ENCODE results near the gene PCYOX1L.

PCYOX1L gene

GRCh38 chr5:149374303-149374702 is 16.5 kb downstream of the PCYOX1L start:
- H2AFZ ChIP-seq (ENCODE audit: low read depth, low read length): no peak overlapping the region
- no peaks in the 10 kb centered on the region for H4K20me1 ChIP-seq (ENCODE audit: insufficient read depth, low read length)
- no peaks in the 10 kb centered on the region for H3K4me1 ChIP-seq (ENCODE audit: low read length)
- H3K27me3 ChIP-seq (ENCODE audit: low read depth, low read length): no peaks in the 10 kb centered on the region
- no peaks in the 10 kb centered on the region for H3K9me3 ChIP-seq (ENCODE audit: insufficient read depth, low read length)
- no peak overlapping the region for H3K4me2 ChIP-seq (ENCODE audit: low read length)
- no peaks in the 10 kb centered on the region for H3K79me2 ChIP-seq (ENCODE audit: low read length)
- H3K27ac ChIP-seq (ENCODE audit: low read length): no peak overlapping the region
- H3K9ac ChIP-seq (ENCODE audit: low read length): no peak overlapping the region
- TF ChIP-seq EZH2phosphoT487 (IDR thresholded peaks at IDR 0.05; ENCODE audit: low read depth) (no peak), CTCF (IDR thresholded peaks at IDR 0.05; ENCODE audit: low read depth, low read length) (no peak)
- no peaks in the 10 kb centered on the region for H3K36me3 ChIP-seq (replicated peaks; ENCODE audit: low read depth, low read length)
- no peak overlapping the region for H3K4me3 ChIP-seq (ENCODE audit: low read length)

GRCh38 chr5:149374801-149375200 is 17.0 kb downstream of the PCYOX1L start:
- no peaks in the 10 kb centered on the region for H3K4me1 ChIP-seq (ENCODE audit: low read length)
- H3K9me3 ChIP-seq (ENCODE audit: insufficient read depth, low read length): no peaks in the 10 kb centered on the region
- H3K4me2 ChIP-seq (ENCODE audit: low read length): no peak overlapping the region
- H3K79me2 ChIP-seq (ENCODE audit: low read length): no peaks in the 10 kb centered on the region
- no peaks in the 10 kb centered on the region for H3K36me3 ChIP-seq (replicated peaks; ENCODE audit: low read depth, low read length)
- H3K27ac ChIP-seq (ENCODE audit: low read length): no peak overlapping the region
- no peaks in the 10 kb centered on the region for H3K27me3 ChIP-seq (ENCODE audit: low read depth, low read length)
- H4K20me1 ChIP-seq (ENCODE audit: insufficient read depth, low read length): no peaks in the 10 kb centered on the region
- TF ChIP-seq CTCF (IDR thresholded peaks at IDR 0.05; ENCODE audit: low read depth, low read length): no peak
- no peak for TF ChIP-seq EZH2phosphoT487 (IDR thresholded peaks at IDR 0.05; ENCODE audit: low read depth)
- no peak overlapping the region for H2AFZ ChIP-seq (ENCODE audit: low read depth, low read length)
- H3K9ac ChIP-seq (ENCODE audit: low read length): no peak overlapping the region
- no peak overlapping the region for H3K4me3 ChIP-seq (ENCODE audit: low read length)

GRCh38 chr5:149375434-149375833 is 17.6 kb downstream of the PCYOX1L start:
- H3K9me3 ChIP-seq (ENCODE audit: insufficient read depth, low read length): no peaks in the 10 kb centered on the region
- TF ChIP-seq EZH2phosphoT487 (IDR thresholded peaks at IDR 0.05; ENCODE audit: low read depth) (no peak), CTCF (IDR thresholded peaks at IDR 0.05; ENCODE audit: low read depth, low read length) (no peak)

GRCh38 chr5:149376104-149376503 is 18.3 kb downstream of the PCYOX1L start:
- Histone ChIP-seq H3K4me2 (ENCODE audit: low read length) (no peak overlapping the region), H2AFZ (ENCODE audit: low read depth, low read length) (no peak overlapping the region), H3K27me3 (ENCODE audit: low read depth, low read length) (no peaks in the 10 kb centered on the region), H3K9me3 (ENCODE audit: insufficient read depth, low read length) (no peaks in the 10 kb centered on the region), H3K36me3 (replicated peaks; ENCODE audit: low read depth, low read length) (no peaks in the 10 kb centered on the region), H3K9ac (ENCODE audit: low read length) (no peak overlapping the region), H4K20me1 (ENCODE audit: insufficient read depth, low read length) (no peaks in the 10 kb centered on the region), H3K4me3 (ENCODE audit: low read length) (no peak overlapping the region), H3K27ac (ENCODE audit: low read length) (no peak overlapping the region), H3K4me1 (ENCODE audit: low read length) (no peaks in the 10 kb centered on the region), H3K79me2 (ENCODE audit: low read length) (no peaks in the 10 kb centered on the region)
- TF ChIP-seq CTCF (IDR thresholded peaks at IDR 0.05; ENCODE audit: low read depth, low read length): no peak
- no peak for TF ChIP-seq EZH2phosphoT487 (IDR thresholded peaks at IDR 0.05; ENCODE audit: low read depth)

More at GRCh38 chr5:149375434-149375833, 17.6 kb downstream of the PCYOX1L start:
- H4K20me1 ChIP-seq (ENCODE audit: insufficient read depth, low read length): no peaks in the 10 kb centered on the region
- no peak overlapping the region for H3K9ac ChIP-seq (ENCODE audit: low read length)
- H3K79me2 ChIP-seq (ENCODE audit: low read length): no peaks in the 10 kb centered on the region
- H2AFZ ChIP-seq (ENCODE audit: low read depth, low read length): no peak overlapping the region
- H3K27ac ChIP-seq (ENCODE audit: low read length): no peak overlapping the region
- no peak overlapping the region for H3K4me3 ChIP-seq (ENCODE audit: low read length)
- H3K36me3 ChIP-seq (replicated peaks; ENCODE audit: low read depth, low read length): no peaks in the 10 kb centered on the region
- no peaks in the 10 kb centered on the region for H3K27me3 ChIP-seq (ENCODE audit: low read depth, low read length)
- no peaks in the 10 kb centered on the region for H3K4me1 ChIP-seq (ENCODE audit: low read length)
- H3K4me2 ChIP-seq (ENCODE audit: low read length): no peak overlapping the region
